Measurements from ENCODE around the gene REV1. TPM values are rescaled to one million over a fixed set of nuclear protein-coding genes. Genes with fewer than 3 reads are reported as not detected.
"Not testable (repeated sequence)": the region's sequence is repeated elsewhere in the genome, so short reads cannot be mapped to it uniquely, and the experiment has no call there.

The REV1 gene
- total RNA-seq = 10 to 100 TPM; 45.8 to 60.3 TPM

- Mint-ChIP-seq H3K36me3 (peaks cover 7 to 10% of the 10 kb centered on the region in 2 donors), H3K9me3 (no peaks in the 10 kb centered on the region), H3K27ac (peak within 1 kb of the TSS; percentile 89 to 99)
- peak; percentile 89 to 96 for DNase-seq (ENCODE audit: low spot score in 2 of 2)
- ATAC-seq = peak; percentile 87 to 90
These were observed at the start of gene REV1 for GRCh38 chr2:99489761-99490622. TSS of gene REV1 (minus strand) at chr2:99490017. CDS start at chr2:99464975, 25,042 bp downstream.

GRCh38 chr2:99537910-99538485, 48.2 kb upstream of the REV1 start:
- ATAC-seq = no peak
- Mint-ChIP-seq H3K9me3 (peaks cover 3 to 9% of the 10 kb centered on the region in 2 donors), H3K36me3 (peaks cover 0 to 7% of the 10 kb centered on the region in 2 donors), H3K27ac (no peak overlapping the region)
- no peak for DNase-seq (ENCODE audit: low spot score in 2 of 2)

- no peak for ATAC-seq
- Mint-ChIP-seq H3K27ac (peak overlapping the region in 1 of 2 donors; percentile 66), H3K9me3 (peaks cover 0 to 3% of the 10 kb centered on the region in 2 donors), H3K36me3 (no peaks in the 10 kb centered on the region)
- no peak for DNase-seq (ENCODE audit: low spot score in 2 of 2)
These were observed 34.2 kb upstream of the REV1 start for GRCh38 chr2:99524056-99524455.

- Mint-ChIP-seq H3K27ac (no peak overlapping the region), H3K9me3 (peaks cover 0 to 3% of the 10 kb centered on the region in 2 donors), H3K36me3 (no peaks in the 10 kb centered on the region)
- no peak for ATAC-seq
- no peak for DNase-seq (ENCODE audit: low spot score in 2 of 2)
These were observed 32.3 kb upstream of the REV1 start for GRCh38 chr2:99522157-99522556.

- H3K9me3 Mint-ChIP-seq = peaks cover 0 to 3% of the 10 kb centered on the region in 2 donors
- ATAC-seq = no peak
- no peak for DNase-seq (ENCODE audit: low spot score in 2 of 2)
- H3K36me3 Mint-ChIP-seq = no peaks in the 10 kb centered on the region
- H3K27ac Mint-ChIP-seq = no peak overlapping the region
These were observed 31.0 kb upstream of the REV1 start for GRCh38 chr2:99520813-99521212.

- ATAC-seq = no peak
- Mint-ChIP-seq H3K36me3 (no peaks in the 10 kb centered on the region), H3K9me3 (peaks cover 0 to 3% of the 10 kb centered on the region in 2 donors), H3K27ac (no peak overlapping the region)
- DNase-seq (ENCODE audit: low spot score in 2 of 2) = no peak
These were observed 30.4 kb upstream of the REV1 start for GRCh38 chr2:99520195-99520594.

GRCh38 chr2:99514357-99514756, 24.5 kb upstream of the REV1 start:
- no peaks in the 10 kb centered on the region for H3K36me3 Mint-ChIP-seq
- H3K27ac Mint-ChIP-seq = no peak overlapping the region
- no peaks in the 10 kb centered on the region for H3K9me3 Mint-ChIP-seq
- no peak for DNase-seq (ENCODE audit: low spot score in 2 of 2)
- ATAC-seq = no peak

GRCh38 chr2:99512181-99512591, 22.4 kb upstream of the REV1 start:
- ATAC-seq (no peak), DNase-seq (ENCODE audit: low spot score in 2 of 2) (no peak)
- Mint-ChIP-seq H3K9me3 (no peaks in the 10 kb centered on the region), H3K27ac (no peak overlapping the region), H3K36me3 (no peaks in the 10 kb centered on the region)

- DNase-seq (ENCODE audit: low spot score in 2 of 2) (no peak), ATAC-seq (no peak)
- Mint-ChIP-seq H3K9me3 (peaks cover 0 to 5% of the 10 kb centered on the region in 2 donors), H3K27ac (no peak overlapping the region), H3K36me3 (no peaks in the 10 kb centered on the region)
These were observed 19.6 kb upstream of the REV1 start for GRCh38 chr2:99509387-99509786.

- no peaks in the 10 kb centered on the region for H3K36me3 Mint-ChIP-seq
- peaks cover 0 to 5% of the 10 kb centered on the region in 2 donors for H3K9me3 Mint-ChIP-seq
- DNase-seq (ENCODE audit: low spot score in 2 of 2) (no peak), ATAC-seq (no peak)
- H3K27ac Mint-ChIP-seq = no peak overlapping the region
These were observed 18.4 kb upstream of the REV1 start for GRCh38 chr2:99507937-99508818.

- no peak for DNase-seq (ENCODE audit: low spot score in 2 of 2)
- ATAC-seq = peak; percentile 36 to 57
- H3K9me3 Mint-ChIP-seq = peaks cover 0 to 5% of the 10 kb centered on the region in 2 donors
- no peaks in the 10 kb centered on the region for H3K36me3 Mint-ChIP-seq
- no peak overlapping the region for H3K27ac Mint-ChIP-seq
These were observed 15.2 kb upstream of the REV1 start for GRCh38 chr2:99504844-99505584.

GRCh38 chr2:99503662-99504416, 14.0 kb upstream of the REV1 start:
- DNase-seq (ENCODE audit: low spot score in 2 of 2); H3K36me3 Mint-ChIP-seq; H3K27ac Mint-ChIP-seq; H3K9me3 Mint-ChIP-seq; ATAC-seq: not testable (repeated sequence)

- Mint-ChIP-seq H3K9me3 (peaks cover 0 to 4% of the 10 kb centered on the region in 2 donors), H3K36me3 (peaks cover 0 to 6% of the 10 kb centered on the region in 2 donors), H3K27ac (peak overlapping the region in 1 of 2 donors; percentile 73)
- ATAC-seq (no peak), DNase-seq (ENCODE audit: low spot score in 2 of 2) (no peak)
These were observed 6.2 kb upstream of the REV1 start for GRCh38 chr2:99496021-99496420.

GRCh38 chr2:99495115-99495860, 5.5 kb upstream of the REV1 start:
- Mint-ChIP-seq H3K27ac (no peak overlapping the region), H3K9me3 (peaks cover 0 to 4% of the 10 kb centered on the region in 2 donors), H3K36me3 (peaks cover 0 to 6% of the 10 kb centered on the region in 2 donors)
- DNase-seq (ENCODE audit: low spot score in 2 of 2) (no peak), ATAC-seq (no peak)

- no peak overlapping the region for H3K27ac Mint-ChIP-seq
- H3K9me3 Mint-ChIP-seq = no peaks in the 10 kb centered on the region
- H3K36me3 Mint-ChIP-seq = peaks cover 7 to 10% of the 10 kb centered on the region in 2 donors
- no peak for ATAC-seq
- no peak for DNase-seq (ENCODE audit: low spot score in 2 of 2)
These were observed 2.9 kb upstream of the REV1 start for GRCh38 chr2:99492721-99493120.
